ENCODE data around the gene F13A1.

GRCh38 chr6:6362056-6362840 is 41.8 kb upstream of the F13A1 start:
- TF ChIP-seq SIN3A (IDR thresholded peaks at IDR 0.05; ENCODE audit: borderline replicate concordance, insufficient read depth, low read length), result no peak
- no peak for TF ChIP-seq TAF1 (IDR thresholded peaks at IDR 0.05; ENCODE audit: borderline replicate concordance, insufficient read depth, low read length)
- TF ChIP-seq POLR2AphosphoS5 (IDR thresholded peaks at IDR 0.05; ENCODE audit: low read depth, low read length), result no peak
